Putamen (tissue), 1 donor: ENCODE measurements around the gene TUBA1C.
"Not testable (repeated sequence)": the region's sequence is repeated elsewhere in the genome, so short reads cannot be mapped to it uniquely, and the experiment has no call there.

ENCODE experiments used
- DNase-seq: peaks from one replicate; pipeline ENCODE4 v3.0.0-alpha.2; 2016; ENCODE audit warnings: low spot score

Gene TUBA1C

DNA sequence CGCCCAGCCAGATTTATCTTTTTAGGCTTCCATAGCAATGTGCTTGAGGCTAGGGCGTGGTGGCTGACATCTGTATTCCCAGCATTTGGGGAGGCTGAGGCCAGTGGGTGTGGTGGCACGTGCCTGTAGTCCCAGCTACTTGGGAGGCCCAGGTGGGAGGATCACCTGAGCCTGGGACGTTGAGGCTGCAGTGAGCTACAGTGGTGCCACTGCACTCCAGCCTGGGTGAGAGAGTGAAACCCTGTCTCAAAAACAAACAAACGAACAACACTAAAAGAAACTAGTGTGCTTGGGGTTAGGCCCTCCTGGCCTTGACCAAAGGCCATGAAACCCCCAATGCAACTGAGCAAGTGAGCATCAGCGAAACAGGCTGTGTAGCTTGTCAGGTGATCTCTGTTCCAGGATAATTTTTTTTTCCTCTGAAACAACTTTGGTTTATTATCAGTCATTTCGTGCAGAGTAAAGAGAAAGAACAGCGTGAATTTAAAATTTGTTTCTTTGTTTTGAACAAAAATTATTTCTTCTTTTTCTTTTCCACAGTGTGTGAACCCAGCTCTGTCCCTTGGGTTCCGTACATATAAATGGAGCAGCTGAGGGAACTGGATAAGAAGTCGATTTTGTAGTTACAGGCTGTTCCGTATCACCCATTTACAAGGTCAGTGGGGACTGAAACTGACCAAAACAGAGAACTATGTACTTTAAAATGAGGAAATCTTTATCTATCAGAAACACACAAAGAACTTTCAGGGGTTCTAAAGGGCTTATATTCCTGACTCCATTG is 8.8 kb upstream of the TUBA1C start:
- DNase-seq: no peak

DNA sequence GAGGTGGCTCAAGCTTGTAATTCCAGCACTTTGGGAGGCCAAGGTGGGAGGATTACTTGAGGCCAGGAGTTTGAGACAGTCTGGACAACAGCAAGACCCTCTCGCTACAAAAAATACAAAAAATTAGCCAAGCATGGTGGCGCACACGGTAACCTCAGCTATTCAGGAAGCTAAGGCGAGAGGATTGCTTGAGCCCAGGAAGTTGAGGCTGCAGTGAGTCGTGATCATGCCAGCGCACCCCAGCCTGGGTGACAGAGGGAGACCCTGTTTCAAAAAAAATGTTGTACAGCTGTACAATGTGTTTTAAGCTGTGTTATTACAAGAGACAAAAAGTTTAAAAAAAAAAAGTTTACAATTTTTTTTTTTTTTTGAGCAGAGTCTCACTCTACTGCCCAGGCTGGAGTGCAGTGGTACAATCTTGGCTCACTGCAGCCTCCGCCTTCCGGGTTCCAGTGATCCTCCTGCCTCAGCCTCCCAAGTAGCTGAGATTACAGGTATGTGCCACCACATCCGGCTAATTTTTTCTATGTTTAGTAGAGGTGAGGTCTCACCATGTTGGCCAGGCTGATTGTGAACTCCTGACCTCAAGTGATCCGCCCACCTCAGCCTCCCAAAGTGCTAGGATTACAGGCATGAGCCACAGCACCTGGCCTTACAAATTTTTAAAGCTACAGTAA is 7.2 kb upstream of the TUBA1C start:
- not testable (repeated sequence) for DNase-seq

DNA sequence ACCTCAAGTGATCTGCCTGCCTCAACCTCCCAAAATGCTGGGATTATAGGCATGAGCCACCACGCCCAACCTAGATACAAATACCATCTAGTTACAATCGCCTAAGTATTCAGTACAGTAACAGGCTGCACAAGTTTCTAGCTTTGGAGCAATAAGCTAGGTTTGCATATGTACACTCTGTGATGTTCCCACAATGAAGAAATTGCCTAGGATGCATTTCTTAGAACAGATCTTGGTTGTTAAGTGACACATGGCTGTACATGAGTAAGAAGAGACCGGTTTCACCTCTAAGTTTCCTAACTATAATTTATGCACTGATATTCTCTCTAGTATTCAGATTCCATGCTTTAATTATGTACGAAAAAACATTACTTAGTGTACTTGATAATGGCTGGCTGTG is 5.4 kb upstream of the TUBA1C start:
- no peak for DNase-seq

- DNase-seq: no peak
Observed at GRCh38 chr12:49260166-49260565, 4.7 kb upstream of the TUBA1C start.

DNA sequence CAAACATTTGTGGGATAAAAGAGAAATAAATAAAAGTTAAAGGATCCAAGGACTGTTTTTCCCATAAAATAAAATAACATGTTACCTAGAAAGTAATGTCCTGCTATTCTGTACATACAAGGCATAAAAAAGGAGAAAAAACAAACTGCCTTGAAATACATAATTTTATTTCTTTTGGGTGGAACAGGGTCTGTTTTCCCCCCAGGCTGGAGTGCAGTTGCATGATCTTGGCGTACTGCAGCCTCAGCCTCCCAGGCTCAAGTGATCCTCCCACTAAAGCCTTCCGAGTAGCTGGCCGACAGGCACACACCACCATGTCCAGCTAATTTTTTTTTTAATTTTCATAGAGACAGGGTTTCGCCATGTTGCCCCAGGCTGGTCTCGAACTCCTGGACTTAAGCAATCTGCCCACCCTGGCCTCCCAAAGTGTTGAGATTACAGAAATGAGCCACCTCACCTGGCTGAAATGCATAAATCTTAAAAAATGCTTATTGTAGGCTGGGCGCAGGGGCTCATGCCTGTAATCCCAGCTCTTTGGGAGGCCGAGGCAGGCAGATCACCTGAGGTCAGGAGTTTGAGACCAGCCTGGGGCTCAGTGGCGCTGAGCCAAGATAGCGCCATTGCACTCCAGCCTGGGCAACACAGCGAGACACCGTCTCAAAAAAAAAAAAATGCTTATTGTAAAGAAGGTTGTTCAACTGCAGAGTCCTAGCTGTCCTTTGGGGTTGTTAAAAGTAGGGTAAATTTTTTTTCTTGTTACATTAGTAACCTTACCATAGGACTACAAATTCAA is 4.1 kb upstream of the TUBA1C start:
- DNase-seq: no peak

DNA sequence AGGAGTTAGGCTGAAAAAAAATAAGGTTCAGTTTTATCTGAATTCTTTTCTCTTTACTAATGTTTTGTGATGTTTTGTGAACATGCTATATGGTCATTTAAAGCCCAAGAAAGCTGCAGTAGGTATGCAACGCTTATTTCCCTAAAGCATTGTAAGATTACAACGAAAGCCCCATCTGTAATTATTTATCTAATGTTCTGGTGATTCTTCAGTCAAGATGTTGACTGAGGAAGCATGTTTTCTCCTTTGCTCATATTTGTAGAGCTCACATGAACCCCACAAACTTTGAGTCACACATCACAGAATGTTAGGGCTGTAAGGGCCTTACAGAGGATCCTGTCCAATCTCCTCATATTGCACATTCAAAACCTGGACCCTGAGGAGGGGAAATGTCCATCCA is 3.2 kb upstream of the TUBA1C start:
- DNase-seq: no peak

- no peak for DNase-seq
Observed at GRCh38 chr12:49263400-49263763, 1.5 kb upstream of the TUBA1C start.

DNA sequence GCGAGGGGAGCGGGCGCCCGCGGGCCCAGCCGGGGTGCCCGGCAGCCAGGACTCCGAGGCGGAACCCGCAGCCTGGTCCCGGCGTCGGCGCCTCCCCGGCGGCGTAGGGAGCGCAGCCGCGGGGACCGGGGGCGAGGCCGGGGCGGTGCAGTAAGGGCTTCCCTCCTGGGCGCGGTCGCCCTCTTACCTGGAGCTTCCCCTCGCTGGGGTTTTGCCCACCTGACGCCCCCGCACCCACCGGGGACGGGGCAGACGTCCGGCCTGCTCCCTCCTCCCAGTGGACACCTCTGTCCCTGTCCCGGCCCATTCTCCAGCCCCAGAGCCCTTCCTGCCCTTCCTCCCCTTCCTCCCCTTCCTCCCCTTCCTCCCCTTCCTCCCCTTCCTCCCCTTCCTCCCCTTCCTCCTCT is 413 bp upstream of the TUBA1C start:
- no peak for DNase-seq

- DNase-seq: not testable (repeated sequence)
Observed at GRCh38 chr12:49269191-49269590, 4.3 kb downstream of the TUBA1C start.

GRCh38 chr12:49272790-49273725 is 8.2 kb downstream of the TUBA1C start:
- no peak for DNase-seq

GRCh38 chr12:49273726-49274395 is 9.0 kb downstream of the TUBA1C start:
- no peak for DNase-seq

DNA sequence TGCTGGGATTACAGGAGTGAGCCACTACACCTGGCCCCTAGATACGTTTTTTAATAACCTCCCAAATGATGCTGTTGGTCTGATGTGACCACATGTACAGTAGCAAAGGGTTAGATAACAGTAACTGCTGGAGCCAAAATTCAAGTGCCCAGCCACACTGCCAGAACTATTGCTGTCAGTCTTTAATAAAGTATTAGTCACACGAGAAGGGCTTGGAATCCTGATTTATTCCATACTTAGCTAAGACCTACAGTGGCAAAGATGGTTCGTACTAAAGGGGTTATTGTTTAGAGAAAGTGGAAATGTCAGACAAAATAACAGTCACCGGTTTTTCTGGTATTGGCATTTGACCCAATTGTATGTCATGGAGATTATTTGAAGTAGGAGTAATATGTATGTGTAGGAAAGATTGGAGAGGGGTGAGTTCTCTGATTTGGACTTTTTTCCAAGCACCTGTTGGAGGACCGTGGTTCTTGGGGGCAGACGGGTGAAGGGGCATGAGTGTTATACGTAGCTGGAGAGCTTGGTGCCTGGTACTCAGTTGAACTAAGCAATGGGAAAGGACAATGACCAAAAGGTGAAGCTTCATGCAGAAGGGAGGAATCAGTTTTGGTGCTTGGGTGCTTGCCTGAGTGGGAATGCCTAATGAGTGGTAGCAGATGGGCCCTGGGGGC is 9.7 kb downstream of the TUBA1C start:
- DNase-seq: no peak

GRCh38 chr12:49276304-49277290 is 11.7 kb downstream of the TUBA1C start:
- DNase-seq: no peak

DNA sequence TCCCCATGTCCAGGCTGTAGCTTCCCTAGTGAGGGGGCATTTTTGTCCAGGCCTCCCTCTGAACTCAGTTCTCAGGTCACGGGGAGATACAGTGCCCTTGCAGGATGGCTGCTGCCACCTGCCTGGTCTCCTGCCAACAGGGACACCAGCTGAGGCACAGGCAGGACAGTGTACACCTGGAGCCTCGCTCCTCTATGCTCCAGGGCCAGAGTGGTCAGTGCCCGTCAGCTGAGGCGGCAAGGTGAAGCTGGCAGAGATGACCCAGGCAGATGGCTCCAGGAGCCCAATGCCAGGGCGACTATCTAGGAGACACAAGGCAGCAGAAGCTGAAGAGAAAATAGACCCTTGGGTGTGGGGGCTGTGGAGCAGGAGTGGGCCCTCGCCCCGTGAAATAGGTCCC is 12.6 kb downstream of the TUBA1C start:
- DNase-seq: no peak

GRCh38 chr12:49279706-49280159 is 14.9 kb downstream of the TUBA1C start:
- DNase-seq: no peak

DNA sequence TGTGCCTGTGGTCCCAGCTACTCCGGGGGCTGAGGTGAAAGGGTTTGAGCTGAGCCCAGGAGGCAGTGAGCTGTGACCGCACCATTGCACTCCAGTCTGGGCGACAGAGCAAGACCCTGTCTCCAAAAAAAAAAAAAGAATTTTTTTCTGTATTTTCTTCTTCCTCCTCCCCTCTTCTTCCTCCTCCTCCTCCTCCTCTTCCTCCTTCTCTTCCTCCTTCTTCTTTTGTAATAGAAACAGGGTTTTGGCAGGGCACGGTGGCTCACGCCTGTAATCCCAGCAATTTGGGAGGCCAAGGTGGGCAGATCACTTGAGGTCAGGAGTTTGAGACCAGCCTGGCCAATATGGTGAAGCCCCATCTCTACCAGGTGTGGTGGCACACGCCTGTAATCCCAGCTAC is 15.7 kb downstream of the TUBA1C start:
- not testable (repeated sequence) for DNase-seq

DNA sequence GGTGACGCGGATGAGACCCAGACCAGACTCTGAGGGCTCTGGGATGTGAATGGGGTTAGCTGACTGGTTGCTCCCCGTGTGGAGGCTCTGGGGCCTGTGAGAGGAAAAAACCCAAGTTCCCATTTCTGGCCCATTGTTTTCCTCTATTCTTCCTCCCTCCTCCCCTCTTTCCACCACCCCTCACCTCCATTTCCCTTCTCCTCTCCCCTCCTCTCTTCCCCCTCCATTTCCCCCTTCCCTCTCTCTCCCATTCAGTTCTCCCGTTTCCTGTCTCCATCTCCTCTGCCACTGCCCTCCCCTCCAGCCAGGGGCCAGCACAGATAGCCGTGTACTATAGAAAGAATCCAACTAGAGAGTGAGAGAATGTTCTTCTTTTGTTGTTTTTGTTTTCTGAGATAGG is 17.4 kb downstream of the TUBA1C start:
- no peak for DNase-seq

- DNase-seq: not testable (repeated sequence)
Observed at GRCh38 chr12:49282740-49283375, 18.0 kb downstream of the TUBA1C start.
